GM23338 (cell line): ENCODE results near the gene LRRC2. TPM values are rescaled to one million over a fixed set of nuclear protein-coding genes. Genes with fewer than 3 reads are reported as not detected.

Experiments
- CREB1 ChIP-seq: fragments of 250-450 bp; sonication (Bioruptor Pico); IDR thresholded peaks from 2 replicates; pipeline ENCODE4 v1.5.0; 2020; ENCODE audit warnings: low read depth, mild to moderate bottlenecking, moderate library complexity
- ETS1 ChIP-seq: IDR thresholded peaks from 2 replicates; pipeline ENCODE4 v1.6.1; 2016; ENCODE audit warnings: antibody characterized with exemption
- EZH2 ChIP-seq: fragments of 200-600 bp; sonication (generic); IDR thresholded peaks from one replicate; pipeline ENCODE4 v1.8.0; 2017; ENCODE audit warnings: antibody characterized with exemption, mild to moderate bottlenecking, low read depth; ENCODE audit not compliant: unreplicated experiment
- STAT1 ChIP-seq: IDR thresholded peaks from one replicate; pipeline ENCODE4 v1.6.1; 2016; ENCODE audit warnings: antibody characterized with exemption; ENCODE audit not compliant: unreplicated experiment
- ZNF462 ChIP-seq: fragments of 250-450 bp; sonication (Bioruptor Pico); IDR thresholded peaks from 2 replicates; pipeline ENCODE4 v1.5.0; 2020; ENCODE audit warnings: mild to moderate bottlenecking, moderate library complexity
- polyA plus RNA-seq: library from polyadenylated mRNA; unstranded; fragments of >200 nt; fragmentation: Nextera tagmentation; extraction: Ambion mirVana; gene quantifications from 2 replicates; pipeline ENCODE4 v1.2.1, GENCODE V29; 2016
- total RNA-seq: library from RNA; depleted of rRNA; stranded (reverse); fragments of >200 nt; shearing (Covaris generic); gene quantifications from 2 replicates; pipeline ENCODE4 v1.2.3, GENCODE V29; 2014
- TF ChIP-seq, protein P1 (sequence below): IDR thresholded peaks from one replicate; pipeline ENCODE4 v1.6.1; 2018; ENCODE audit warnings: antibody characterized with exemption; ENCODE audit not compliant: unreplicated experiment

The LRRC2 gene
- total and polyA plus RNA-seq, 2 experiments from 2014 or later = 6.5 to 7.1 TPM

- no peak for TF ChIP-seq ZNF462 (CRISPR knock-in tag)
- TF ChIP-seq EZH2 = no peak
- TF ChIP-seq, protein P1, sequence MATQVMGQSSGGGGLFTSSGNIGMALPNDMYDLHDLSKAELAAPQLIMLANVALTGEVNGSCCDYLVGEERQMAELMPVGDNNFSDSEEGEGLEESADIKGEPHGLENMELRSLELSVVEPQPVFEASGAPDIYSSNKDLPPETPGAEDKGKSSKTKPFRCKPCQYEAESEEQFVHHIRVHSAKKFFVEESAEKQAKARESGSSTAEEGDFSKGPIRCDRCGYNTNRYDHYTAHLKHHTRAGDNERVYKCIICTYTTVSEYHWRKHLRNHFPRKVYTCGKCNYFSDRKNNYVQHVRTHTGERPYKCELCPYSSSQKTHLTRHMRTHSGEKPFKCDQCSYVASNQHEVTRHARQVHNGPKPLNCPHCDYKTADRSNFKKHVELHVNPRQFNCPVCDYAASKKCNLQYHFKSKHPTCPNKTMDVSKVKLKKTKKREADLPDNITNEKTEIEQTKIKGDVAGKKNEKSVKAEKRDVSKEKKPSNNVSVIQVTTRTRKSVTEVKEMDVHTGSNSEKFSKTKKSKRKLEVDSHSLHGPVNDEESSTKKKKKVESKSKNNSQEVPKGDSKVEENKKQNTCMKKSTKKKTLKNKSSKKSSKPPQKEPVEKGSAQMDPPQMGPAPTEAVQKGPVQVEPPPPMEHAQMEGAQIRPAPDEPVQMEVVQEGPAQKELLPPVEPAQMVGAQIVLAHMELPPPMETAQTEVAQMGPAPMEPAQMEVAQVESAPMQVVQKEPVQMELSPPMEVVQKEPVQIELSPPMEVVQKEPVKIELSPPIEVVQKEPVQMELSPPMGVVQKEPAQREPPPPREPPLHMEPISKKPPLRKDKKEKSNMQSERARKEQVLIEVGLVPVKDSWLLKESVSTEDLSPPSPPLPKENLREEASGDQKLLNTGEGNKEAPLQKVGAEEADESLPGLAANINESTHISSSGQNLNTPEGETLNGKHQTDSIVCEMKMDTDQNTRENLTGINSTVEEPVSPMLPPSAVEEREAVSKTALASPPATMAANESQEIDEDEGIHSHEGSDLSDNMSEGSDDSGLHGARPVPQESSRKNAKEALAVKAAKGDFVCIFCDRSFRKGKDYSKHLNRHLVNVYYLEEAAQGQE = no peak
- TF ChIP-seq ETS1 = no peak
- TF ChIP-seq CREB1 = no peak
- no peak for TF ChIP-seq STAT1
These were observed 1.7 kb downstream of the LRRC2 start (continued) for GRCh38 chr3:46564190-46565021.
